HG02642 (cell line): ENCODE data around the gene CCL19.

ENCODE experiments used
- ATAC-seq: cut with Tn5 transposase; IDR thresholded peaks from one replicate; pipeline ENCODE4 v1.9.1; 2021; ENCODE audit warnings: mild to moderate bottlenecking; ENCODE audit not compliant: unreplicated experiment, poor library complexity

The CCL19 gene

GRCh38 chr9:34644766-34645314, 46.2 kb downstream of the CCL19 start:
- ATAC-seq: no peak

- no peak for ATAC-seq
Measured at GRCh38 chr9:34642679-34643078, 48.4 kb downstream of the CCL19 start.
